ENCODE results near the gene FBXO27. TPM values are rescaled to one million over a fixed set of nuclear protein-coding genes. Genes with fewer than 3 reads are reported as not detected.
"Not testable (repeated sequence)": the region's sequence is repeated elsewhere in the genome, so short reads cannot be mapped to it uniquely, and the experiment has no call there.

Gene FBXO27
- total RNA-seq, 2 experiments from 2014 or later: 1.9 to 2.3 TPM

DNA sequence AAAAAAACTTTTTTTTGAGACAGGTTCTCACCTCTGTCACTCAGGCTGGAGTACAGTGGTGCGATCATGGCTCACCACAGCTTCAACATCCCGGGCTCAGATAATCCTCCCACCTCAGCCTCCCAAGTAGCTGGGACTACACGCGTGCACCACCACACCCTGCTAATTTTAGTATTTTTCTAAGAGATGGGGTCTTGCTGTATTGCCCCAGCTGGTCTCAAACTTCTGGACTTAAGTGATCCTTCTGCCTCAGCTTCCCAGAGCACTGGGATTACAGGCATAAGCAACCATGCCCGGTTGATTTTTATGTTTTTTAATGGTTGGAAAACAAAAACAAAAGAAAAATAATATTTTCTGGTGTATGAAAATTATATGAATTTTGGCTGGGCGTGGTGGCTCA is 42.6 kb upstream of the FBXO27 start:
- Mint-ChIP-seq H3K27ac (no peak overlapping the region), H3K4me1 (ENCODE audit: low read depth) (peaks cover 13% of the 10 kb centered on the region), H3K36me3 (ENCODE audit: low read depth) (no peaks in the 10 kb centered on the region), H3K9me3 (no peaks in the 10 kb centered on the region), H3K4me3 (no peak overlapping the region), H3K27me3 (peaks cover 2% of the 10 kb centered on the region)
- DNase-seq (no peak), ATAC-seq (no peak)
- TF ChIP-seq, protein P1, sequence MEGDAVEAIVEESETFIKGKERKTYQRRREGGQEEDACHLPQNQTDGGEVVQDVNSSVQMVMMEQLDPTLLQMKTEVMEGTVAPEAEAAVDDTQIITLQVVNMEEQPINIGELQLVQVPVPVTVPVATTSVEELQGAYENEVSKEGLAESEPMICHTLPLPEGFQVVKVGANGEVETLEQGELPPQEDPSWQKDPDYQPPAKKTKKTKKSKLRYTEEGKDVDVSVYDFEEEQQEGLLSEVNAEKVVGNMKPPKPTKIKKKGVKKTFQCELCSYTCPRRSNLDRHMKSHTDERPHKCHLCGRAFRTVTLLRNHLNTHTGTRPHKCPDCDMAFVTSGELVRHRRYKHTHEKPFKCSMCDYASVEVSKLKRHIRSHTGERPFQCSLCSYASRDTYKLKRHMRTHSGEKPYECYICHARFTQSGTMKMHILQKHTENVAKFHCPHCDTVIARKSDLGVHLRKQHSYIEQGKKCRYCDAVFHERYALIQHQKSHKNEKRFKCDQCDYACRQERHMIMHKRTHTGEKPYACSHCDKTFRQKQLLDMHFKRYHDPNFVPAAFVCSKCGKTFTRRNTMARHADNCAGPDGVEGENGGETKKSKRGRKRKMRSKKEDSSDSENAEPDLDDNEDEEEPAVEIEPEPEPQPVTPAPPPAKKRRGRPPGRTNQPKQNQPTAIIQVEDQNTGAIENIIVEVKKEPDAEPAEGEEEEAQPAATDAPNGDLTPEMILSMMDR (IDR thresholded peaks at IDR 0.05): no peak
- ChIA-PET CTCF (interaction anchor here (2.9 kb wide), 1 partner anchor 23 kb away, joined by 11 read pairs; no protein-coding TSS in a partner anchor), POLR2A (no interaction called here)
- intact Hi-C loops (cut with micrococcal nuclease): no loop called here

DNA sequence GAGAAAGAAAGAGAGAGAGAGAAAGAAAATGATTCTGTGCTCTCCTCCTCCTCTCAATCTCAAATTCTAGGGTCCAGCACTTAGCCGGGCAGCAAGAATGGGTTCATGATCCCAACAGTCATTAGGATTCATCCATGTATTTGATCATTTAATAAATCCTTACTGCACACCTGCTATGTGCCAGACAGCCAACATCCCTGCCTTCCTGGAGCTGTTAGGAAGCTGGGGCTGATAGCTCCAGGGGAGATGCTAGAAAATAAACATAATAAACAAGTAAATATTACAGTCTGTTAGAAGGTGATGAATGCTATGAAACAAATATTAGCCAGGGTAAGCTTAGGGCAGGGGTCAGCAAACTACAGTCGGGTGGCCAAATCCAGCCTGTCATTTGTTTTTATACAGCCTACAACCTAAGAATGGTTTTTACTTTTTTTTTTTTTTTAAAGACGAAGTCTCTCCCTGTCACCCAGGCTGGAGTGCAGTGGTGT is 41.9 kb upstream of the FBXO27 start:
- ATAC-seq: no peak
- intact Hi-C loops (cut with micrococcal nuclease): no loop called here
- Mint-ChIP-seq H3K4me1 (ENCODE audit: low read depth) (peaks cover 13% of the 10 kb centered on the region), H3K27me3 (peaks cover 2% of the 10 kb centered on the region), H3K36me3 (ENCODE audit: low read depth) (no peaks in the 10 kb centered on the region), H3K4me3 (no peak overlapping the region), H3K9me3 (no peaks in the 10 kb centered on the region), H3K27ac (peak overlapping the region; percentile 93)
- POLR2A ChIA-PET: interaction anchor here (1.4 kb wide), 1 partner anchor 20 kb away, joined by 3 read pairs; no protein-coding TSS in a partner anchor
- no peak for DNase-seq
- TF ChIP-seq, protein P1 (IDR thresholded peaks at IDR 0.05): no peak
- CTCF ChIA-PET: interaction anchor here (0.8 to 2.9 kb wide), 5 partner anchors 22 to 672 kb away, joined by 3 to 11 read pairs (median 3); partner anchors contain the start of gene FAM98C

DNA sequence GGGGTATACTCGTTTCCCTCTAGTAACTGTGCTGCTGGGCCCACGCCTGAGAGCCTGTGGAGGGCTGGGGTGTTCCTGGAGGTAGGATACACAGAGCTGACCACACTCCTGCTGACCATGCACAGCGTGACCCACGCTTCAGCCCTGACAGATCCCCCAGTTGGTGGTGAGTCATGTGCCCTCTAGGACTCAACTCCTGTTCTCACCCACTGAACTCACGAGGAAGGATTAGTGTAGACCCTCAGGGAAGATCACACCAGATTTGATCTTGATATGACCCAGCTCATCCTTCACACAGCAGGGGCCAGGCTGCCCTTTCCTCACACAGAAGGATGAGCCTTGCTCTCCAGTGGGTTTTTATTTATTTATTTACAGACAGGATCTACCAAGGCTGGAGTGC is 38.5 kb upstream of the FBXO27 start:
- ChIA-PET CTCF (no interaction called here), POLR2A (interaction anchor here (0.6 kb wide), 1 partner anchor 27 kb away, joined by 3 read pairs; no protein-coding TSS in a partner anchor)
- TF ChIP-seq, protein P1 (IDR thresholded peaks at IDR 0.05): no peak
- DNase-seq: no peak
- intact Hi-C loops (cut with micrococcal nuclease): no loop called here
- ATAC-seq: no peak
- Mint-ChIP-seq H3K27me3 (no peaks in the 10 kb centered on the region), H3K36me3 (ENCODE audit: low read depth) (no peaks in the 10 kb centered on the region), H3K4me1 (ENCODE audit: low read depth) (peaks cover 13% of the 10 kb centered on the region), H3K27ac (no peak overlapping the region), H3K4me3 (no peak overlapping the region), H3K9me3 (no peaks in the 10 kb centered on the region)

DNA sequence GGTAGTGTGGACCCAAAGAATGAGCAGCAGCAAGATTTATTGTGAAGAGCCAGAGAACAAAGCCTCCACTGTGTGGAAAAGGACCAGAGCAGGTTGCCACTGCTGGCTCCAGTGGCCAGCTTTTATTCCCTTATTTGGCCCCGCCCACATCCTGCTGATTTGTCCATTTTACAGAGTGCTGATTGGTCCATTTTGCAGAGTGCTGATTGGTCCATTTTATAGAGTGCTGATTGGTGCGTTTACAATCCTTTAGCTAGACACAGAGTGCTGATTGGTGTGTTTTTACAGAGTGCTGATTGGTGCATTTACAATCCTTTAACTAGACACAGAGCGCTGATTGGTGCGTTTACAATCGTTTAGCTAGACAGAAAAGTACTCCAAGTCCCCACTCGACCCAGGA is 35.9 kb upstream of the FBXO27 start:
- CTCF ChIA-PET, H3K4me3 Mint-ChIP-seq: not testable (repeated sequence)

DNA sequence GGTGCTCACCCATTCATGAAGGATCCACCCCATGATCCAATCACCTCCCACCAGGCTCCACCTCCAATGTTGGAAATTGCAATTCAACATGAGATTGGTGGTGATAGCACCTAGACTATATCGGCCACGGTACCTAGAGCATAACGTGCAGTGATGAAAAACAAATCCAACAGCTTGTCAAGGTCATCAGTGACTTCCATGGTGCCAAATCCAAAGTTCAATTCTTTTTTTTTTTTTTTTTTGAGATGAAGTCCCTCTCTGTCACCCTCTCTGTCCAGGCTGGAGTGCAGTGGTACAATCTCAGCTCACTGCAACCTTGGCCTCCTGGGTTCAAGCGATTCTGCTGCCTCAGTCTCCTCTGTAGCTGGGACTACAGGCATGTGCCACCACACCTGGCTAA is 34.8 kb upstream of the FBXO27 start:
- Mint-ChIP-seq H3K4me1 (ENCODE audit: low read depth) (no peaks in the 10 kb centered on the region), H3K27me3 (no peaks in the 10 kb centered on the region), H3K36me3 (ENCODE audit: low read depth) (no peaks in the 10 kb centered on the region), H3K9me3 (no peaks in the 10 kb centered on the region), H3K4me3 (no peak overlapping the region), H3K27ac (no peak overlapping the region)
- DNase-seq (no peak), ATAC-seq (no peak)
- intact Hi-C loops (cut with micrococcal nuclease): no loop called here
- TF ChIP-seq, protein P1 (IDR thresholded peaks at IDR 0.05): no peak
- ChIA-PET CTCF (interaction anchor here (2.0 kb wide), 1 partner anchor 15 kb away, joined by 6 read pairs; no protein-coding TSS in a partner anchor), POLR2A (no interaction called here)

More for the DNA sequence above, 35.9 kb upstream of the FBXO27 start:
- ATAC-seq; H3K27me3 Mint-ChIP-seq; H3K4me1 Mint-ChIP-seq (ENCODE audit: low read depth); H3K36me3 Mint-ChIP-seq (ENCODE audit: low read depth); H3K9me3 Mint-ChIP-seq; H3K27ac Mint-ChIP-seq; intact Hi-C loops (cut with micrococcal nuclease); POLR2A ChIA-PET: not testable (repeated sequence)
- peak; percentile 31 for DNase-seq
